Hepatocyte (in vitro differentiated cells): ENCODE measurements around the gene ARSB. TPM values are rescaled to one million over a fixed set of nuclear protein-coding genes. Genes with fewer than 3 reads are reported as not detected.

ENCODE experiments used
- DNase-seq: peaks from one replicate; pipeline ENCODE4 v3.0.0-alpha.2; 2016; ENCODE audit warnings: low spot score
- H2AFZ ChIP-seq: fragments of 200-600 bp; sonication (generic); 2 replicates; pipeline ENCODE4 v1.6.0; 2016; ENCODE audit warnings: antibody characterized with exemption, mild to moderate bottlenecking
- H3K27ac ChIP-seq: fragments of 200-600 bp; sonication (generic); 2 replicates; pipeline ENCODE4 v1.5.1; 2016; ENCODE audit warnings: mild to moderate bottlenecking
- H3K27me3 ChIP-seq: fragments of 200-600 bp; sonication (generic); 2 replicates; pipeline ENCODE4 v1.6.1; 2016
- H3K36me3 ChIP-seq: fragments of 200-600 bp; sonication (generic); replicated peaks from 2 replicates; pipeline ENCODE4 v1.5.1; 2016; ENCODE audit warnings: low read depth; ENCODE audit not compliant: insufficient read depth
- H3K4me1 ChIP-seq: fragments of 200-600 bp; sonication (generic); 2 replicates; pipeline ENCODE4 v1.5.1; 2016; ENCODE audit warnings: mild to moderate bottlenecking, moderate library complexity; ENCODE audit not compliant: insufficient read depth
- H3K4me2 ChIP-seq: fragments of 200-600 bp; sonication (generic); 2 replicates; pipeline ENCODE4 v1.6.0; 2016
- H3K4me3 ChIP-seq: fragments of 200-600 bp; sonication (generic); 2 replicates; pipeline ENCODE4 v1.5.1; 2016; ENCODE audit warnings: mild to moderate bottlenecking
- H3K79me2 ChIP-seq: fragments of 200-600 bp; sonication (generic); 2 replicates; pipeline ENCODE4 v1.6.0; 2017; ENCODE audit warnings: mild to moderate bottlenecking
- H3K9me2 ChIP-seq: fragments of 200-600 bp; sonication (generic); replicated peaks from 2 replicates; pipeline ENCODE4 v1.6.0; 2017; ENCODE audit warnings: mild to moderate bottlenecking; ENCODE audit not compliant: insufficient read depth
- H3K9me3 ChIP-seq: fragments of 200-600 bp; sonication (generic); 2 replicates; pipeline ENCODE4 v1.5.1; 2016; ENCODE audit warnings: low read depth, mild to moderate bottlenecking
- H4K20me1 ChIP-seq: fragments of 200-600 bp; sonication (generic); 2 replicates; pipeline ENCODE4 v1.6.0; 2016; ENCODE audit warnings: mild to moderate bottlenecking; ENCODE audit not compliant: insufficient read depth, poor library complexity, severe bottlenecking
- CTCF ChIP-seq: fragments of 200-600 bp; sonication (generic); IDR thresholded peaks from 2 replicates; pipeline ENCODE4 v1.5.1; 2016; ENCODE audit warnings: antibody characterized with exemption, mild to moderate bottlenecking; ENCODE audit not compliant: poor library complexity
- EZH2 ChIP-seq: fragments of 200-600 bp; sonication (generic); IDR thresholded peaks from 2 replicates; pipeline ENCODE4 v1.6.1; 2016; ENCODE audit warnings: antibody characterized with exemption, mild to moderate bottlenecking, borderline replicate concordance
- EZH2phosphoT487 ChIP-seq: fragments of 200-600 bp; sonication (generic); IDR thresholded peaks from one replicate; pipeline ENCODE4 v1.6.1; 2018; ENCODE audit warnings: antibody characterized with exemption, mild to moderate bottlenecking, low read depth, moderate library complexity; ENCODE audit not compliant: unreplicated experiment, severe bottlenecking
- whole genome bisulfite sequencing: methylation state at CpG from one replicate; pipeline ENCODE4 v1.1.6; 2016; ENCODE audit warnings: low lambda C conversion rate; ENCODE audit errors: missing lambda C conversion rate; 5-methylcytosine and 5-hydroxymethylcytosine counted together
- polyA plus RNA-seq: library from polyadenylated mRNA; unstranded; fragments of >200 nt; fragmentation: Nextera tagmentation; extraction: Ambion mirVana; gene quantifications from 2 replicates; pipeline ENCODE4 v1.2.1, GENCODE V29; 2016
- total RNA-seq: library from RNA; depleted of rRNA; stranded (reverse); fragments of >200 nt; gene quantifications from 2 replicates; pipeline ENCODE4 v1.2.3, GENCODE V29; 2014

ARSB gene
- total and polyA plus RNA-seq, 2 experiments from 2014 or later: 13.5 to 19.8 TPM

GRCh38 chr5:78803353-78803752 is 181.8 kb downstream of the ARSB start:
- Histone ChIP-seq H3K4me3 (no peak overlapping the region), H2AFZ (no peak overlapping the region), H3K36me3 (no peaks in the 10 kb centered on the region), H3K4me1 (no peaks in the 10 kb centered on the region), H3K4me2 (no peak overlapping the region), H3K27ac (no peak overlapping the region), H3K9me2 (no peaks in the 10 kb centered on the region), H3K27me3 (no peaks in the 10 kb centered on the region), H4K20me1 (no peaks in the 10 kb centered on the region), H3K79me2 (no peaks in the 10 kb centered on the region), H3K9me3 (no peaks in the 10 kb centered on the region)
- 84% methylated on average over 6 of the region's 6 CpGs for WGBS
- TF ChIP-seq EZH2: no peak
- no peak for TF ChIP-seq CTCF
- TF ChIP-seq EZH2phosphoT487: no peak
- DNase-seq: no peak

- WGBS: 98% methylated on average over 8 of the region's 8 CpGs
- Histone ChIP-seq H3K9me3 (no peaks in the 10 kb centered on the region), H3K4me2 (no peak overlapping the region)
These were observed 183.7 kb downstream of the ARSB start for GRCh38 chr5:78801413-78801812.

GRCh38 chr5:78799266-78800017 is 185.7 kb downstream of the ARSB start:
- H3K4me2 ChIP-seq: no peak overlapping the region
- H4K20me1 ChIP-seq: no peaks in the 10 kb centered on the region
- no peaks in the 10 kb centered on the region for H3K27me3 ChIP-seq
- no peak for DNase-seq
- H3K27ac ChIP-seq: no peak overlapping the region
- no peaks in the 10 kb centered on the region for H3K79me2 ChIP-seq
- H3K9me2 ChIP-seq: no peaks in the 10 kb centered on the region
- H3K36me3 ChIP-seq: no peaks in the 10 kb centered on the region
- TF ChIP-seq EZH2: no peak
- no peak for TF ChIP-seq CTCF
- no peak for TF ChIP-seq EZH2phosphoT487
- H3K9me3 ChIP-seq: no peaks in the 10 kb centered on the region
- 87% methylated on average over 6 of the region's 6 CpGs for WGBS
- no peak overlapping the region for H2AFZ ChIP-seq
- H3K4me1 ChIP-seq: peaks cover 16% of the 10 kb centered on the region
- H3K4me3 ChIP-seq: no peak overlapping the region

More at GRCh38 chr5:78801413-78801812, 183.7 kb downstream of the ARSB start:
- peaks cover under 1% of the 10 kb centered on the region for H3K4me1 ChIP-seq
- H2AFZ ChIP-seq: no peak overlapping the region
- no peaks in the 10 kb centered on the region for H3K79me2 ChIP-seq
- DNase-seq: no peak
- H3K4me3 ChIP-seq: no peak overlapping the region
- H4K20me1 ChIP-seq: no peaks in the 10 kb centered on the region
- H3K9me2 ChIP-seq: no peaks in the 10 kb centered on the region
- no peak overlapping the region for H3K27ac ChIP-seq
- no peaks in the 10 kb centered on the region for H3K27me3 ChIP-seq
- TF ChIP-seq EZH2 (no peak), EZH2phosphoT487 (no peak), CTCF (no peak)
- no peaks in the 10 kb centered on the region for H3K36me3 ChIP-seq

GRCh38 chr5:78798673-78799029 is 186.5 kb downstream of the ARSB start:
- no peak for DNase-seq
- Histone ChIP-seq H3K9me3 (no peaks in the 10 kb centered on the region), H3K79me2 (no peaks in the 10 kb centered on the region), H4K20me1 (no peaks in the 10 kb centered on the region), H3K27me3 (no peaks in the 10 kb centered on the region), H3K9me2 (no peaks in the 10 kb centered on the region), H3K4me3 (no peak overlapping the region), H3K27ac (no peak overlapping the region), H3K4me2 (no peak overlapping the region), H3K4me1 (peaks cover 18% of the 10 kb centered on the region), H2AFZ (no peak overlapping the region), H3K36me3 (no peaks in the 10 kb centered on the region)
- no peak for TF ChIP-seq EZH2phosphoT487
- TF ChIP-seq CTCF: no peak
- no peak for TF ChIP-seq EZH2
- WGBS: 90% methylated on average over 3 of the region's 3 CpGs
